Ishikawa (cell line): ENCODE measurements around the gene DCBLD1.

Source experiments
- CEBPB ChIP-seq: IDR thresholded peaks from 2 replicates; pipeline ENCODE4 v1.6.1; 2012
- EGR1 ChIP-seq: IDR thresholded peaks from 2 replicates; pipeline ENCODE4 v1.6.1; 2012
- FOXM1 ChIP-seq: IDR thresholded peaks from 2 replicates; pipeline ENCODE4 v1.6.1; 2012; ENCODE audit warnings: low read depth, borderline replicate concordance
- RAD21 ChIP-seq: IDR thresholded peaks from 2 replicates; pipeline ENCODE4 v1.6.1; 2012; ENCODE audit warnings: low read depth
- TAF1 ChIP-seq: IDR thresholded peaks from 2 replicates; pipeline ENCODE4 v1.6.1; 2012; ENCODE audit warnings: low read depth, mild to moderate bottlenecking
- YY1 ChIP-seq: IDR thresholded peaks from 2 replicates; pipeline ENCODE4 v1.6.1; 2012; ENCODE audit warnings: low read depth
- TF ChIP-seq, protein P1 (sequence below): IDR thresholded peaks from 2 replicates; pipeline ENCODE4 v1.6.1; 2012; ENCODE audit warnings: low read depth, mild to moderate bottlenecking
- TF ChIP-seq, protein P2 (sequence below): IDR thresholded peaks from 2 replicates; pipeline ENCODE4 v1.6.1; 2012
- TF ChIP-seq, protein P3 (sequence below): IDR thresholded peaks from 2 replicates; pipeline ENCODE4 v1.6.1; 2012

DNA sequence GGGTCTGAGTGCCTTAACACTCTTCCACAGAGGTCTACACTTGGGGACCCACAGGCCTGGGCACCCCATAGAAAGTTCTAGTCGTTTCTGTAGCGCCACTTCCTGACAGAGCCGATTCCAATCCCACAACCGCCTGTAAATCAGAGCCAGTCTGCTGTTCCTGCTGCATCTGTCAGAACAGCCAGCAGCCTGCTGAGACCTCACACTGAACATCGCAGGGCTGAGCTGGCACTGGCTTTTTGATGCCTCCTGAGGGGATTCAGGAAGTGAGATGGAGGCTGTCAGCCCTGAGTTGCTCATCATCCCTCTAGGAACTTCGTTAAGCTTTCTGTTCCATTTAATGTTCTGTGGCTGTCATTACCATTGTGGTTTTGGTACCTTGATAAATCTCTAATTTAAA is 48.9 kb downstream of the DCBLD1 start:
- TF ChIP-seq, protein P1, sequence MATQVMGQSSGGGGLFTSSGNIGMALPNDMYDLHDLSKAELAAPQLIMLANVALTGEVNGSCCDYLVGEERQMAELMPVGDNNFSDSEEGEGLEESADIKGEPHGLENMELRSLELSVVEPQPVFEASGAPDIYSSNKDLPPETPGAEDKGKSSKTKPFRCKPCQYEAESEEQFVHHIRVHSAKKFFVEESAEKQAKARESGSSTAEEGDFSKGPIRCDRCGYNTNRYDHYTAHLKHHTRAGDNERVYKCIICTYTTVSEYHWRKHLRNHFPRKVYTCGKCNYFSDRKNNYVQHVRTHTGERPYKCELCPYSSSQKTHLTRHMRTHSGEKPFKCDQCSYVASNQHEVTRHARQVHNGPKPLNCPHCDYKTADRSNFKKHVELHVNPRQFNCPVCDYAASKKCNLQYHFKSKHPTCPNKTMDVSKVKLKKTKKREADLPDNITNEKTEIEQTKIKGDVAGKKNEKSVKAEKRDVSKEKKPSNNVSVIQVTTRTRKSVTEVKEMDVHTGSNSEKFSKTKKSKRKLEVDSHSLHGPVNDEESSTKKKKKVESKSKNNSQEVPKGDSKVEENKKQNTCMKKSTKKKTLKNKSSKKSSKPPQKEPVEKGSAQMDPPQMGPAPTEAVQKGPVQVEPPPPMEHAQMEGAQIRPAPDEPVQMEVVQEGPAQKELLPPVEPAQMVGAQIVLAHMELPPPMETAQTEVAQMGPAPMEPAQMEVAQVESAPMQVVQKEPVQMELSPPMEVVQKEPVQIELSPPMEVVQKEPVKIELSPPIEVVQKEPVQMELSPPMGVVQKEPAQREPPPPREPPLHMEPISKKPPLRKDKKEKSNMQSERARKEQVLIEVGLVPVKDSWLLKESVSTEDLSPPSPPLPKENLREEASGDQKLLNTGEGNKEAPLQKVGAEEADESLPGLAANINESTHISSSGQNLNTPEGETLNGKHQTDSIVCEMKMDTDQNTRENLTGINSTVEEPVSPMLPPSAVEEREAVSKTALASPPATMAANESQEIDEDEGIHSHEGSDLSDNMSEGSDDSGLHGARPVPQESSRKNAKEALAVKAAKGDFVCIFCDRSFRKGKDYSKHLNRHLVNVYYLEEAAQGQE: no peak
- no peak for TF ChIP-seq CEBPB
- TF ChIP-seq YY1: no peak
- TF ChIP-seq, protein P2, sequence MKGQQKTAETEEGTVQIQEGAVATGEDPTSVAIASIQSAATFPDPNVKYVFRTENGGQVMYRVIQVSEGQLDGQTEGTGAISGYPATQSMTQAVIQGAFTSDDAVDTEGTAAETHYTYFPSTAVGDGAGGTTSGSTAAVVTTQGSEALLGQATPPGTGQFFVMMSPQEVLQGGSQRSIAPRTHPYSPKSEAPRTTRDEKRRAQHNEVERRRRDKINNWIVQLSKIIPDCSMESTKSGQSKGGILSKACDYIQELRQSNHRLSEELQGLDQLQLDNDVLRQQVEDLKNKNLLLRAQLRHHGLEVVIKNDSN: no peak
- TF ChIP-seq TAF1: no peak
- TF ChIP-seq, protein P3, sequence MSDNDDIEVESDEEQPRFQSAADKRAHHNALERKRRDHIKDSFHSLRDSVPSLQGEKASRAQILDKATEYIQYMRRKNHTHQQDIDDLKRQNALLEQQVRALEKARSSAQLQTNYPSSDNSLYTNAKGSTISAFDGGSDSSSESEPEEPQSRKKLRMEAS: no peak
- no peak for TF ChIP-seq EGR1
- no peak for TF ChIP-seq RAD21
- no peak for TF ChIP-seq FOXM1
